Keratinocyte (primary cell): ENCODE results near the gene KLHL36. TPM values are rescaled to one million over a fixed set of nuclear protein-coding genes. Genes with fewer than 3 reads are reported as not detected.
A peak's percentile ranks its signal among the peaks of the same experiment; 100 is the strongest.

ENCODE experiments used
- DNase-seq: peaks from one replicate; pipeline ENCODE4 v3.0.0-alpha.2; 2011; ENCODE audit warnings: low read depth, missing footprints, low spot score
- FAIRE-seq: peaks from 2 replicates; lab custom pipeline; 2011; peaks lifted over from hg19 to GRCh38; lab: Jason Lieb, UNC
- H2AFZ ChIP-seq: 2 replicates; pipeline ENCODE4 v1.6.0; 2012; ENCODE audit warnings: low read length, control low read depth, inconsistent platforms; ENCODE audit not compliant: control insufficient read depth
- H3K27ac ChIP-seq: 2 replicates; pipeline ENCODE4 v1.5.1; 2011; ENCODE audit warnings: low read length; ENCODE audit not compliant: control insufficient read depth, insufficient read depth
- H3K27me3 ChIP-seq: 3 replicates; pipeline ENCODE4 v1.6.0; 2011; ENCODE audit warnings: low read length; ENCODE audit not compliant: control insufficient read depth, insufficient read depth; ENCODE audit errors: extremely low read depth
- H3K36me3 ChIP-seq, 2 experiments: 2 replicates in 1 of 2; 3 replicates in 1 of 2; pipeline ENCODE4 v1.5.1; 2011; ENCODE audit warnings: low read length in 2 of 2, mild to moderate bottlenecking in 1 of 2; ENCODE audit not compliant: control insufficient read depth in 2 of 2, insufficient read depth in 2 of 2; ENCODE audit errors: extremely low read depth in 1 of 2
- H3K4me1 ChIP-seq: 3 replicates; pipeline ENCODE4 v1.5.1; 2011; ENCODE audit warnings: low read length; ENCODE audit not compliant: control insufficient read depth, insufficient read depth; ENCODE audit errors: extremely low read depth
- H3K4me2 ChIP-seq: 3 replicates; pipeline ENCODE4 v1.6.0; 2011; ENCODE audit warnings: low read depth, low read length; ENCODE audit not compliant: control insufficient read depth, insufficient read depth; ENCODE audit errors: extremely low read depth
- H3K4me3 ChIP-seq, 3 experiments: fragments of 200-600 bp in 1 of 3; sonication (generic) in 1 of 3; 2 replicates in 2 of 3; 3 replicates in 1 of 3; pipeline ENCODE4 v1.5.1; 2011 to 2016; ENCODE audit warnings: low read length in 3 of 3, mild to moderate bottlenecking in 3 of 3, control low read depth in 2 of 3, inconsistent platforms in 1 of 3, low read depth in 1 of 3, mixed read lengths in 1 of 3, mixed run types in 1 of 3, moderate library complexity in 1 of 3; ENCODE audit not compliant: control insufficient read depth in 2 of 3, insufficient read depth in 2 of 3; ENCODE audit errors: extremely low read depth in 1 of 3
- H3K79me2 ChIP-seq: 2 replicates; pipeline ENCODE4 v1.6.0; 2012; ENCODE audit warnings: low read length; ENCODE audit not compliant: control insufficient read depth, insufficient read depth
- H3K9ac ChIP-seq: 3 replicates; pipeline ENCODE4 v1.6.0; 2011; ENCODE audit warnings: low read length; ENCODE audit not compliant: control insufficient read depth, insufficient read depth; ENCODE audit errors: extremely low read depth
- H3K9me1 ChIP-seq: 3 replicates; pipeline ENCODE4 v1.6.0; 2011; ENCODE audit warnings: low read length; ENCODE audit not compliant: control insufficient read depth, insufficient read depth; ENCODE audit errors: extremely low read depth
- H3K9me3 ChIP-seq: 2 replicates; pipeline ENCODE4 v1.5.1; 2012; ENCODE audit warnings: low read depth, low read length; ENCODE audit not compliant: control insufficient read depth
- H4K20me1 ChIP-seq: 3 replicates; pipeline ENCODE4 v1.6.0; 2011; ENCODE audit warnings: low read length; ENCODE audit not compliant: control insufficient read depth, insufficient read depth; ENCODE audit errors: extremely low read depth
- CTCF ChIP-seq, 3 experiments: IDR thresholded peaks in 1 of 3; conservative IDR thresholded peaks in 1 of 3; optimal IDR thresholded peaks in 1 of 3; 2 replicates in 2 of 3; 3 replicates in 1 of 3; pipeline versions ENCODE3 to v1.5.1; 2011; ENCODE audit warnings: low read length in 3 of 3, mild to moderate bottlenecking in 3 of 3, moderate library complexity in 2 of 3, control low read depth in 1 of 3, inconsistent platforms in 1 of 3; ENCODE audit not compliant: insufficient read depth in 2 of 3; ENCODE audit errors: extremely low read depth in 1 of 3
- EZH2 ChIP-seq: IDR thresholded peaks from one replicate; pipeline ENCODE4 v1.6.1; 2012; ENCODE audit warnings: inconsistent platforms, mild to moderate bottlenecking, low read length, moderate library complexity
- dilution Hi-C: fragments of 300-500 bp; cut with MboI; formaldehyde crosslinking; loops from one replicate; pipeline ENCODE4 v1.7.0; 2020; ENCODE audit warnings: low sequenced_read_pairs; ENCODE audit not compliant: extremely low pct_ligation_motif_present
- polyA plus RNA-seq, 5 experiments: library from polyadenylated mRNA; depleted of rRNA in 3 of 5; stranded (reverse) in 3 of 5; stranded (forward) in 1 of 5; unstranded in 1 of 5; fragments of >200 nt; gene quantifications; 1 replicate in 1 of 5; 2 replicates in 3 of 5; 3 replicates in 1 of 5; pipeline versions ENCODE4 v1.2.1 to v1.2.3, GENCODE V29; 2011 to 2012; ENCODE audit warnings: missing spikeins in 2 of 5, low read depth in 1 of 5, low replicate concordance in 1 of 5

KLHL36 gene
- polyA plus RNA-seq, 1 donor (not counting 4 experiments of a cell fraction or from before 2014, with no cell fraction given): 27.5 TPM

- H2AFZ ChIP-seq: no peak overlapping the region
- FAIRE-seq: no peak
- H3K27me3 ChIP-seq: no peaks in the 10 kb centered on the region
- peaks cover 10 to 19% of the 10 kb centered on the region in 2 experiments for H3K36me3 ChIP-seq
- peaks cover 3% of the 10 kb centered on the region for H3K9me1 ChIP-seq
- H3K27ac ChIP-seq: no peak overlapping the region
- H4K20me1 ChIP-seq: peaks cover 21% of the 10 kb centered on the region
- H3K9ac ChIP-seq: no peak overlapping the region
- no peaks in the 10 kb centered on the region for H3K9me3 ChIP-seq
- H3K4me2 ChIP-seq: no peak overlapping the region
- TF ChIP-seq CTCF (optimal IDR thresholded peaks at IDR 0.05 in 1 of 3, IDR thresholded peaks at IDR 0.05 in 1 of 3, conservative IDR thresholded peaks at IDR 0.05 in 1 of 3; ENCODE audit: extremely low read depth in 1 of 3, insufficient read depth in 2 of 3, low read length in 3 of 3) (no peak), EZH2 (no peak)
- H3K4me3 ChIP-seq: no peak overlapping the region
- peaks cover 95% of the 10 kb centered on the region for H3K79me2 ChIP-seq
- dilution Hi-C loops: no loop called here
- DNase-seq: no peak
- peaks cover 23% of the 10 kb centered on the region for H3K4me1 ChIP-seq
These were observed 41.2 kb upstream of the KLHL36 start for GRCh38 chr16:84607061-84607460.

- DNase-seq (no peak), FAIRE-seq (no peak)
- Histone ChIP-seq H3K9me3 (no peaks in the 10 kb centered on the region), H3K4me2 (peak overlapping the region; percentile 17), H3K9me1 (peaks cover 3% of the 10 kb centered on the region), H3K4me3 (no peak overlapping the region), H4K20me1 (peaks cover 18% of the 10 kb centered on the region), H3K27me3 (no peaks in the 10 kb centered on the region), H3K79me2 (peaks cover 95% of the 10 kb centered on the region), H3K9ac (no peak overlapping the region), H3K4me1 (peaks cover 19% of the 10 kb centered on the region), H3K27ac (no peak overlapping the region), H2AFZ (no peak overlapping the region), H3K36me3 (peaks cover 10 to 25% of the 10 kb centered on the region in 2 experiments)
- dilution Hi-C loops: no loop called here
- no peak for TF ChIP-seq CTCF (optimal IDR thresholded peaks at IDR 0.05 in 1 of 3, IDR thresholded peaks at IDR 0.05 in 1 of 3, conservative IDR thresholded peaks at IDR 0.05 in 1 of 3; ENCODE audit: extremely low read depth in 1 of 3, insufficient read depth in 2 of 3, low read length in 3 of 3)
- TF ChIP-seq EZH2: no peak
These were observed 40.6 kb upstream of the KLHL36 start for GRCh38 chr16:84607694-84608093.
